GM18505 (cell line): ENCODE data around the gene NOC3L.
"Not testable (repeated sequence)": the region's sequence is repeated elsewhere in the genome, so short reads cannot be mapped to it uniquely, and the experiment has no call there.

Source experiments
- ATAC-seq: cut with Tn5 transposase; IDR thresholded peaks from one replicate; pipeline ENCODE4 v1.9.1; 2021; ENCODE audit not compliant: unreplicated experiment
- POLR2A ChIP-seq: IDR thresholded peaks from 4 replicates; pipeline ENCODE4 v1.6.1; 2011; ENCODE audit warnings: borderline replicate concordance; ENCODE audit not compliant: insufficient read depth, insufficient read length; ENCODE audit errors: extremely low read depth

NOC3L gene

GRCh38 chr10:94397549-94398370 is 35.0 kb upstream of the NOC3L start:
- no peak for TF ChIP-seq POLR2A
- ATAC-seq, result no peak

GRCh38 chr10:94392117-94392516 is 29.4 kb upstream of the NOC3L start:
- ATAC-seq, result not testable (repeated sequence)

- ATAC-seq, result not testable (repeated sequence)
Measured at GRCh38 chr10:94385733-94386132, 23.0 kb upstream of the NOC3L start.

- no peak for TF ChIP-seq POLR2A
- no peak for ATAC-seq
Measured at GRCh38 chr10:94383530-94383929, 20.8 kb upstream of the NOC3L start.

- TF ChIP-seq POLR2A, result no peak
Measured at GRCh38 chr10:94376865-94377264, 14.1 kb upstream of the NOC3L start.

GRCh38 chr10:94375374-94375773 is 12.6 kb upstream of the NOC3L start:
- no peak for ATAC-seq

More at GRCh38 chr10:94376865-94377264, 14.1 kb upstream of the NOC3L start:
- ATAC-seq, result no peak

GRCh38 chr10:94370501-94370900 is 7.8 kb upstream of the NOC3L start:
- ATAC-seq, result no peak
- TF ChIP-seq POLR2A, result no peak

More at GRCh38 chr10:94375374-94375773, 12.6 kb upstream of the NOC3L start:
- TF ChIP-seq POLR2A, result no peak

- no peak for ATAC-seq
- TF ChIP-seq POLR2A, result no peak
Measured at GRCh38 chr10:94366382-94366781, 3.6 kb upstream of the NOC3L start.

GRCh38 chr10:94364482-94364881 is 1.7 kb upstream of the NOC3L start:
- ATAC-seq, result no peak
- no peak for TF ChIP-seq POLR2A

- no peak for ATAC-seq
- TF ChIP-seq POLR2A, result no peak
Measured at GRCh38 chr10:94363251-94363565, 469 bp upstream of the NOC3L start.

GRCh38 chr10:94361171-94361794 is 1.5 kb downstream of the NOC3L start:
- TF ChIP-seq POLR2A, result no peak
- no peak for ATAC-seq

GRCh38 chr10:94358480-94358879 is 4.3 kb downstream of the NOC3L start:
- TF ChIP-seq POLR2A, result no peak
- no peak for ATAC-seq

- TF ChIP-seq POLR2A, result no peak
- no peak for ATAC-seq
Measured at GRCh38 chr10:94357193-94357592, 5.5 kb downstream of the NOC3L start.

- ATAC-seq, result no peak
Measured at GRCh38 chr10:94355841-94356240, 6.9 kb downstream of the NOC3L start.

More at GRCh38 chr10:94355841-94356240, 6.9 kb downstream of the NOC3L start:
- TF ChIP-seq POLR2A, result no peak
